GM12892 (cell line): ENCODE measurements around the gene DNER.

ENCODE experiments used
- POLR2A ChIP-seq: IDR thresholded peaks from 2 replicates; pipeline ENCODE4 v1.6.1; 2011; ENCODE audit warnings: low read depth, low read length, control low read depth
- TAF1 ChIP-seq: IDR thresholded peaks from 2 replicates; pipeline ENCODE4 v1.6.1; 2011; ENCODE audit warnings: low read depth, mild to moderate bottlenecking, control low read depth, low read length, borderline replicate concordance

- no peak for TF ChIP-seq POLR2A
- TF ChIP-seq TAF1: no peak
These were observed 250.5 kb downstream of the DNER start for GRCh38 chr2:229463841-229464346.
